Fibroblast of mammary gland (primary cell): ENCODE results near the gene TMEM52B.

Source experiments
- DNase-seq: peaks from one replicate; pipeline ENCODE4 v3.0.0-alpha.2; 2010; ENCODE audit warnings: low read depth
- H3K4me3 ChIP-seq: 2 replicates; pipeline ENCODE4 v1.5.1; 2011; ENCODE audit warnings: low read depth, mild to moderate bottlenecking, low read length, moderate library complexity; ENCODE audit not compliant: control insufficient read depth
- CTCF ChIP-seq: conservative IDR thresholded peaks from 2 replicates; pipeline ENCODE4 v1.5.1; 2011; ENCODE audit warnings: low read depth, low read length, inconsistent platforms; ENCODE audit not compliant: control insufficient read depth, insufficient read depth

The TMEM52B gene

DNA sequence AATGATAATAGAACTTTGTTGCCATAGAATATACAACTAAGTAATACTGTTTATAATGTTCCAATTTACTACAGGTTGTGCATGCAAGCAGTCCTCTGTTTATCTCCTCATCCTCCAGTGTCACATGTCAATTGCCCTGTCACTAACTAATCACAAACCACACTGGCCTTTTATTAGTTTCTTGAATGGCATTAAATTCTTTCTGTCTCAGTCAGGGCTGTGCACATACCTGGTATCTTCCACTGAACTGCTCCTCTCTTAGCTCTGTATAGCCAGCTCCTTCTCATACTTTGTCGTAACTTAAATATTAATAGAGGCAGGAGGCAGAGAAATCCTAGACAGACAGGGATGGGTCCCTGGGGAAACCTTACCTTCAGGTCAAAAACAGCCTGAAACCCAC is 57.9 kb downstream of the TMEM52B start:
- TF ChIP-seq CTCF, result no peak
- H3K4me3 ChIP-seq, result no peak overlapping the region

GRCh38 chr12:10238526-10238925 is 59.7 kb downstream of the TMEM52B start:
- no peak for DNase-seq
- no peak overlapping the region for H3K4me3 ChIP-seq
- TF ChIP-seq CTCF, result no peak

More for the DNA sequence above, 57.9 kb downstream of the TMEM52B start:
- DNase-seq, result no peak

- no peak for TF ChIP-seq CTCF
- H3K4me3 ChIP-seq, result no peak overlapping the region
- DNase-seq, result no peak
Observed at GRCh38 chr12:10241290-10241689, 62.5 kb downstream of the TMEM52B start.
